NCI-H187 treated with DMSO at 0.1 percent for 48 hours (cell line): Measurements from ENCODE around the gene GARS1.

ENCODE experiments used
- DNase-seq: peaks from one replicate; lab custom pipeline; 2025; lab: John Stamatoyannopoulos, UW

Gene GARS1

DNA sequence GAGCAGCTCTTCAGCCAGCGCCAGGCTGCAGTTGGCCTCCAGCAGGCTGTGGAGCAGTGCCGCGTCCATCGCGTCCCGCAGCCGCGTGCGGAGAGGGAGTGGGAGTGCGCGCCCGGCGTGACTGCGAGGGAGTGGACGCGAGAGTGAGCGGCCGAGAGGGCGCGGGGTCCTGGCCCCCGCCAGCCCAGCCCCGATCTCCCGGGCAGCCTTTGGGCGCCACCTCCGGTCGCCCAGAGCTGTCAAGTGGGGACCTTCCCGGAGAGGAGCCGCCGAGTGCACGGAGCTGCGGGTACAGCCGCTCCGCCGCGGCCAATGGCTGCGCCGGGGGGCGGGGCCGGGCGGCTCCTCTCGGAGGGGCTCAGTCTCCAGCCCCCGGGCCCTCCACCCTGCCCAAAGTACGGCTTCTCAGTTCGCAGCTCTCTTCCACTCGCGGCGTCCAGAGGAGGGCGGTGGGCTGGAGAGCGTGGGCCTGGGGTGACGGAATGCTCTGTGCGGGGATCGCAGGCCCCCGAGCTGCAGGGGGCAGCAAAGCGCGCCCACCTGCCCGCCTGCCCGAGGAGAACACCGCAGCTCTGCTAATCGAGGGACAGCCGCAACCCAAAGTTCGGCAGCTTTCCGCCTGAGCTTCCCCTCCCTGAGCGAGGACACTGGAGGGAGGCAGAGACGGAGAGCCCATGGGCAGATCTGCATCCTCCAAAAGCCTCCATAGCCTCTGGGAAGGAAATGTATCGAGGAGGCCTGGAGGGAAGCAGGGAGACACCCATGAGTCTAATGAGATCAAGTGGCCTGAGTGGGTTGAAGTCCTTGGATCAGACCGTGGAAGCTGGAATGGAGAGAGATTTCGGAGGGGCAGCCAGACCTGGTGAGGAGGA lies 87.8 kb downstream of the GARS1 start, which contains the start of gene CRHR2:
Gene CRHR2 (minus strand): TSS at position 245 of the 872 bp plus-strand sequence. CDS start 176 bp downstream, at position 69.
- no peak for DNase-seq

DNA sequence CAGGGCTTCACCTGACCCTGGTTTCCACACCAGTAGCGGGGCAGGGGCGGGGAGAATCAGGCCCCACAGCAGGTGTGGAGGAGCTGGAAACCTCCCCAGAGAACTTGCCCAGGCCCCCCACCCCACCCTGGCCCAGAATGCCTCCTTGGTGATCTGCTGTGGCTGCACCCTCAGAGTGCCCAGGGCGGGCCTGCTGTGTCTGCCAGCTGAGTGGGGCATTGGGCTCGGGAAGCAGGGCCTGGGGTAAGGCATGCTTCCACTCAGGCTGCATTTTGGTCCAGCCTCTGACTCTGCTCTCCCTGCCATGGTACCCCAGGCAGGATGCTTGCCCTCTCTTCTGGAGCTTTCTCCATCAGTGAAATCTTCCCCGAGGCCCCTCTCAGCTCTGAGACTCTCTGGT lies 88.6 kb downstream of the GARS1 start:
- no peak for DNase-seq
